ENCODE results near the gene CADPS2. TPM values are rescaled to one million over a fixed set of nuclear protein-coding genes. Genes with fewer than 3 reads are reported as not detected.

Gene CADPS2
- polyA plus RNA-seq, 1 donor (not counting 4 experiments of a cell fraction or from before 2014, with no cell fraction given): 0.35 TPM

- Histone ChIP-seq H3K4me2 (ENCODE audit: control insufficient read depth, extremely low read depth, insufficient read depth, low read depth, low read length) (no peak overlapping the region), H3K27me3 (ENCODE audit: control insufficient read depth, extremely low read depth, insufficient read depth, low read length) (no peaks in the 10 kb centered on the region), H3K9me3 (ENCODE audit: control insufficient read depth, low read depth, low read length) (no peaks in the 10 kb centered on the region), H3K4me1 (ENCODE audit: control insufficient read depth, extremely low read depth, insufficient read depth, low read length) (no peaks in the 10 kb centered on the region), H3K27ac (ENCODE audit: control insufficient read depth, insufficient read depth, low read length) (no peak overlapping the region), H4K20me1 (ENCODE audit: control insufficient read depth, extremely low read depth, insufficient read depth, low read length) (no peaks in the 10 kb centered on the region), H3K9me1 (ENCODE audit: control insufficient read depth, extremely low read depth, insufficient read depth, low read length) (no peaks in the 10 kb centered on the region), H2AFZ (ENCODE audit: control insufficient read depth, low read length) (no peak overlapping the region), H3K4me3 (ENCODE audit: control insufficient read depth in 2 of 3, extremely low read depth in 1 of 3, insufficient read depth in 2 of 3, low read depth in 1 of 3, low read length in 3 of 3) (no peak overlapping the region), H3K79me2 (ENCODE audit: control insufficient read depth, insufficient read depth, low read length) (no peaks in the 10 kb centered on the region), H3K36me3 (ENCODE audit: control insufficient read depth in 2 of 2, extremely low read depth in 1 of 2, insufficient read depth in 2 of 2, low read length in 2 of 2) (no peaks in the 10 kb centered on the region), H3K9ac (ENCODE audit: control insufficient read depth, extremely low read depth, insufficient read depth, low read length) (no peak overlapping the region)
- dilution Hi-C loops (cut with MboI; ENCODE audit: extremely low pct_ligation_motif_present, low sequenced_read_pairs): no loop called here
- DNase-seq (ENCODE audit: low read depth, low spot score) (no peak), FAIRE-seq (no peak)
- TF ChIP-seq EZH2 (IDR thresholded peaks at IDR 0.05; ENCODE audit: low read length) (no peak), CTCF (optimal IDR thresholded peaks at IDR 0.05 in 1 of 3, IDR thresholded peaks at IDR 0.05 in 1 of 3, conservative IDR thresholded peaks at IDR 0.05 in 1 of 3; ENCODE audit: extremely low read depth in 1 of 3, insufficient read depth in 2 of 3, low read length in 3 of 3) (no peak)
Observed at GRCh38 chr7:122454776-122455507, 431.3 kb downstream of the CADPS2 start.

- no peak overlapping the region for H3K27ac ChIP-seq (ENCODE audit: control insufficient read depth, insufficient read depth, low read length)
- no peaks in the 10 kb centered on the region for H4K20me1 ChIP-seq (ENCODE audit: control insufficient read depth, extremely low read depth, insufficient read depth, low read length)
- DNase-seq (ENCODE audit: low read depth, low spot score) (no peak), FAIRE-seq (no peak)
- dilution Hi-C loops (cut with MboI; ENCODE audit: extremely low pct_ligation_motif_present, low sequenced_read_pairs): no loop called here
- no peaks in the 10 kb centered on the region for H3K79me2 ChIP-seq (ENCODE audit: control insufficient read depth, insufficient read depth, low read length)
- H3K36me3 ChIP-seq (ENCODE audit: control insufficient read depth in 2 of 2, extremely low read depth in 1 of 2, insufficient read depth in 2 of 2, low read length in 2 of 2): no peaks in the 10 kb centered on the region
- H3K9me3 ChIP-seq (ENCODE audit: control insufficient read depth, low read depth, low read length): no peaks in the 10 kb centered on the region
- no peaks in the 10 kb centered on the region for H3K4me1 ChIP-seq (ENCODE audit: control insufficient read depth, extremely low read depth, insufficient read depth, low read length)
- TF ChIP-seq EZH2 (IDR thresholded peaks at IDR 0.05; ENCODE audit: low read length): no peak
- TF ChIP-seq CTCF (optimal IDR thresholded peaks at IDR 0.05 in 1 of 3, IDR thresholded peaks at IDR 0.05 in 1 of 3, conservative IDR thresholded peaks at IDR 0.05 in 1 of 3; ENCODE audit: extremely low read depth in 1 of 3, insufficient read depth in 2 of 3, low read length in 3 of 3): no peak
- H3K4me2 ChIP-seq (ENCODE audit: control insufficient read depth, extremely low read depth, insufficient read depth, low read depth, low read length): no peak overlapping the region
- H2AFZ ChIP-seq (ENCODE audit: control insufficient read depth, low read length): no peak overlapping the region
- H3K27me3 ChIP-seq (ENCODE audit: control insufficient read depth, extremely low read depth, insufficient read depth, low read length): no peaks in the 10 kb centered on the region
- H3K9ac ChIP-seq (ENCODE audit: control insufficient read depth, extremely low read depth, insufficient read depth, low read length): no peak overlapping the region
- no peak overlapping the region for H3K4me3 ChIP-seq (ENCODE audit: control insufficient read depth in 2 of 3, extremely low read depth in 1 of 3, insufficient read depth in 2 of 3, low read depth in 1 of 3, low read length in 3 of 3)
- H3K9me1 ChIP-seq (ENCODE audit: control insufficient read depth, extremely low read depth, insufficient read depth, low read length): no peaks in the 10 kb centered on the region
Observed at GRCh38 chr7:122453432-122453831, 432.8 kb downstream of the CADPS2 start.

All from keratinocyte (primary cell).